HEK293 (cell line): ENCODE measurements around the gene CDKL2.

Experiments used
- CTCF ChIA-PET: fragments of 350-600 bp; formaldehyde crosslinking; extraction: SDS; loops from one replicate; lab custom pipeline; 2021; ENCODE audit warnings: antibody characterized with exemption; lab: Yijun Ruan, JAX
- POLR2A ChIA-PET: fragments of 300-600 bp; formaldehyde crosslinking; extraction: SDS; loops from one replicate; lab custom pipeline; 2020; ENCODE audit warnings: antibody characterized with exemption, inconsistent platforms; lab: Yijun Ruan, JAX
- H3K27ac ChIP-seq: fragments of 200-500 bp; sonication (Bioruptor generic); 2 replicates; pipeline ENCODE4 v1.5.1; 2014; ENCODE audit warnings: low read depth, low read length, control low read depth, inconsistent platforms; ENCODE audit errors: extremely low read depth
- H3K36me3 ChIP-seq, 2 experiments: fragments of 200-500 bp in 1 of 2; sonication (Bioruptor generic) in 1 of 2; 1 replicate in 1 of 2; 2 replicates in 1 of 2; pipeline ENCODE4 v1.5.1; 2014 to 2017; ENCODE audit warnings: inconsistent platforms in 2 of 2, low read length in 2 of 2; ENCODE audit not compliant: control insufficient read depth in 2 of 2, insufficient read depth in 1 of 2
- H3K4me1 ChIP-seq: fragments of 200-500 bp; sonication (Bioruptor generic); 2 replicates; pipeline ENCODE4 v1.5.1; 2014; ENCODE audit warnings: mild to moderate bottlenecking, low read length, inconsistent platforms; ENCODE audit not compliant: control insufficient read depth, insufficient read depth
- H3K4me3 ChIP-seq: 2 replicates; pipeline ENCODE4 v1.5.1; 2011; ENCODE audit warnings: low read depth, mild to moderate bottlenecking, control low read depth, low read length, moderate library complexity
- H3K9me3 ChIP-seq: fragments of 200-500 bp; sonication (Bioruptor generic); 2 replicates; pipeline ENCODE4 v1.5.1; 2014; ENCODE audit warnings: low read depth, low read length, inconsistent platforms; ENCODE audit not compliant: control insufficient read depth, insufficient read depth
- BCL6B ChIP-seq: fragments of 450-650 bp; formaldehyde crosslinking; IDR thresholded peaks from 2 replicates; pipeline ENCODE4 v1.5.1; 2017; ENCODE audit warnings: missing biosample characterization, missing genetic modification characterization
- OSR2 ChIP-seq: fragments of 450-650 bp; formaldehyde crosslinking; IDR thresholded peaks from 2 replicates; pipeline ENCODE4 v1.5.1; 2016; ENCODE audit warnings: missing biosample characterization, missing genetic modification characterization
- SETDB1 ChIP-seq: IDR thresholded peaks from one replicate; pipeline ENCODE4 v1.6.1; 2017; ENCODE audit warnings: mild to moderate bottlenecking, low read length, moderate library complexity, mixed read lengths; ENCODE audit not compliant: insufficient read length
- SP7 ChIP-seq: fragments of 450-650 bp; formaldehyde crosslinking; IDR thresholded peaks from 2 replicates; pipeline ENCODE4 v1.5.1; 2016; ENCODE audit warnings: missing biosample characterization, missing genetic modification characterization
- YY1 ChIP-seq: fragments of 450-650 bp; formaldehyde crosslinking; IDR thresholded peaks from 2 replicates; pipeline ENCODE4 v1.5.1; 2018; ENCODE audit warnings: missing biosample characterization, missing genetic modification characterization
- ZBTB17 ChIP-seq: fragments of 450-650 bp; formaldehyde crosslinking; IDR thresholded peaks from 2 replicates; pipeline ENCODE4 v1.5.1; 2016; ENCODE audit warnings: missing biosample characterization, missing genetic modification characterization
- ZNF10 ChIP-seq: fragments of 450-650 bp; formaldehyde crosslinking; IDR thresholded peaks from 2 replicates; pipeline ENCODE4 v1.5.1; 2017; ENCODE audit warnings: missing biosample characterization, missing genetic modification characterization
- ZNF121 ChIP-seq: fragments of 450-650 bp; formaldehyde crosslinking; IDR thresholded peaks from 2 replicates; pipeline ENCODE4 v1.5.1; 2016; ENCODE audit warnings: missing biosample characterization, missing genetic modification characterization
- ZNF175 ChIP-seq: fragments of 450-650 bp; formaldehyde crosslinking; IDR thresholded peaks from 2 replicates; pipeline ENCODE4 v1.5.1; 2016; ENCODE audit warnings: missing biosample characterization, missing genetic modification characterization
- ZNF221 ChIP-seq: fragments of 450-650 bp; formaldehyde crosslinking; IDR thresholded peaks from 2 replicates; pipeline ENCODE4 v1.5.1; 2017; ENCODE audit warnings: missing biosample characterization, missing genetic modification characterization, borderline replicate concordance
- ZNF274 ChIP-seq, 2 experiments: fragments of 200-500 bp in 1 of 2; fragments of 450-650 bp in 1 of 2; sonication (Bioruptor generic) in 1 of 2; formaldehyde crosslinking in 1 of 2; IDR thresholded peaks; 2 replicates each; pipeline versions ENCODE4 v1.5.1 to v1.6.1; 2014 to 2016; ENCODE audit warnings: borderline replicate concordance in 1 of 2, inconsistent platforms in 1 of 2, low read length in 1 of 2, missing biosample characterization in 1 of 2, missing genetic modification characterization in 1 of 2
- ZNF366 ChIP-seq: fragments of 450-650 bp; formaldehyde crosslinking; conservative IDR thresholded peaks from 2 replicates; pipeline ENCODE4 v1.5.1; 2016; ENCODE audit warnings: missing biosample characterization, missing genetic modification characterization
- ZNF561 ChIP-seq: fragments of 450-650 bp; IDR thresholded peaks from 2 replicates; pipeline ENCODE4 v1.5.1; 2018; ENCODE audit warnings: missing biosample characterization, missing genetic modification characterization, borderline replicate concordance
- ZNF629 ChIP-seq: fragments of 450-650 bp; formaldehyde crosslinking; IDR thresholded peaks from 2 replicates; pipeline ENCODE4 v1.5.1; 2017; ENCODE audit warnings: missing biosample characterization, missing genetic modification characterization
- ZNF837 ChIP-seq: fragments of 450-650 bp; formaldehyde crosslinking; IDR thresholded peaks from 2 replicates; pipeline ENCODE4 v1.5.1; 2016; ENCODE audit warnings: missing biosample characterization, missing genetic modification characterization
- ZSCAN16 ChIP-seq: fragments of 450-650 bp; formaldehyde crosslinking; IDR thresholded peaks from 2 replicates; pipeline ENCODE4 v1.5.1; 2016; ENCODE audit warnings: missing biosample characterization, missing genetic modification characterization
- TF ChIP-seq, protein P1 (sequence below): fragments of 450-650 bp; formaldehyde crosslinking; IDR thresholded peaks from 2 replicates; pipeline ENCODE4 v1.5.1; 2016; ENCODE audit warnings: missing biosample characterization, missing genetic modification characterization
- TF ChIP-seq, protein P2 (sequence below): fragments of 450-650 bp; formaldehyde crosslinking; IDR thresholded peaks from 2 replicates; pipeline ENCODE4 v1.5.1; 2017; ENCODE audit warnings: missing biosample characterization, mild to moderate bottlenecking, missing genetic modification characterization, moderate library complexity
- TF ChIP-seq, protein P3 (sequence below): fragments of 450-650 bp; formaldehyde crosslinking; IDR thresholded peaks from 2 replicates; pipeline ENCODE4 v1.5.1; 2016; ENCODE audit warnings: missing biosample characterization, missing genetic modification characterization
- TF ChIP-seq, protein P4 (sequence below): fragments of 450-650 bp; formaldehyde crosslinking; IDR thresholded peaks from 2 replicates; pipeline ENCODE4 v1.5.1; 2017; ENCODE audit warnings: missing biosample characterization, missing genetic modification characterization

CDKL2 gene

GRCh38 chr4:75662626-75663025 is 32.3 kb upstream of the CDKL2 start:
- Histone ChIP-seq H3K27ac (no peak overlapping the region), H3K9me3 (no peaks in the 10 kb centered on the region), H3K36me3 (peaks cover 3 to 12% of the 10 kb centered on the region in 2 experiments; a peak in 2 of 3 replicates), H3K4me3 (no peak overlapping the region), H3K4me1 (peaks cover 3% of the 10 kb centered on the region; the same call in 1 of the 2 replicates)
- ChIA-PET CTCF (no interaction called here), POLR2A (no interaction called here)
- no peak for TF ChIP-seq ZSCAN16 (tag by site-specific recombination)
- TF ChIP-seq ZNF366: no peak
- no peak for TF ChIP-seq ZNF10 (tag by site-specific recombination)
- TF ChIP-seq, protein P1, sequence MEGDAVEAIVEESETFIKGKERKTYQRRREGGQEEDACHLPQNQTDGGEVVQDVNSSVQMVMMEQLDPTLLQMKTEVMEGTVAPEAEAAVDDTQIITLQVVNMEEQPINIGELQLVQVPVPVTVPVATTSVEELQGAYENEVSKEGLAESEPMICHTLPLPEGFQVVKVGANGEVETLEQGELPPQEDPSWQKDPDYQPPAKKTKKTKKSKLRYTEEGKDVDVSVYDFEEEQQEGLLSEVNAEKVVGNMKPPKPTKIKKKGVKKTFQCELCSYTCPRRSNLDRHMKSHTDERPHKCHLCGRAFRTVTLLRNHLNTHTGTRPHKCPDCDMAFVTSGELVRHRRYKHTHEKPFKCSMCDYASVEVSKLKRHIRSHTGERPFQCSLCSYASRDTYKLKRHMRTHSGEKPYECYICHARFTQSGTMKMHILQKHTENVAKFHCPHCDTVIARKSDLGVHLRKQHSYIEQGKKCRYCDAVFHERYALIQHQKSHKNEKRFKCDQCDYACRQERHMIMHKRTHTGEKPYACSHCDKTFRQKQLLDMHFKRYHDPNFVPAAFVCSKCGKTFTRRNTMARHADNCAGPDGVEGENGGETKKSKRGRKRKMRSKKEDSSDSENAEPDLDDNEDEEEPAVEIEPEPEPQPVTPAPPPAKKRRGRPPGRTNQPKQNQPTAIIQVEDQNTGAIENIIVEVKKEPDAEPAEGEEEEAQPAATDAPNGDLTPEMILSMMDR (tag by site-specific recombination): no peak
- TF ChIP-seq ZNF837 (tag by site-specific recombination): no peak
- no peak for TF ChIP-seq BCL6B (tag by site-specific recombination)
- TF ChIP-seq, protein P2, sequence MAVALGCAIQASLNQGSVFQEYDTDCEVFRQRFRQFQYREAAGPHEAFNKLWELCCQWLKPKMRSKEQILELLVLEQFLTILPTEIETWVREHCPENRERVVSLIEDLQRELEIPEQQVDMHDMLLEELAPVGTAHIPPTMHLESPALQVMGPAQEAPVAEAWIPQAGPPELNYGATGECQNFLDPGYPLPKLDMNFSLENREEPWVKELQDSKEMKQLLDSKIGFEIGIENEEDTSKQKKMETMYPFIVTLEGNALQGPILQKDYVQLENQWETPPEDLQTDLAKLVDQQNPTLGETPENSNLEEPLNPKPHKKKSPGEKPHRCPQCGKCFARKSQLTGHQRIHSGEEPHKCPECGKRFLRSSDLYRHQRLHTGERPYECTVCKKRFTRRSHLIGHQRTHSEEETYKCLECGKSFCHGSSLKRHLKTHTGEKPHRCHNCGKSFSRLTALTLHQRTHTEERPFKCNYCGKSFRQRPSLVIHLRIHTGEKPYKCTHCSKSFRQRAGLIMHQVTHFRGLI (tag by site-specific recombination): no peak
- TF ChIP-seq, protein P3, sequence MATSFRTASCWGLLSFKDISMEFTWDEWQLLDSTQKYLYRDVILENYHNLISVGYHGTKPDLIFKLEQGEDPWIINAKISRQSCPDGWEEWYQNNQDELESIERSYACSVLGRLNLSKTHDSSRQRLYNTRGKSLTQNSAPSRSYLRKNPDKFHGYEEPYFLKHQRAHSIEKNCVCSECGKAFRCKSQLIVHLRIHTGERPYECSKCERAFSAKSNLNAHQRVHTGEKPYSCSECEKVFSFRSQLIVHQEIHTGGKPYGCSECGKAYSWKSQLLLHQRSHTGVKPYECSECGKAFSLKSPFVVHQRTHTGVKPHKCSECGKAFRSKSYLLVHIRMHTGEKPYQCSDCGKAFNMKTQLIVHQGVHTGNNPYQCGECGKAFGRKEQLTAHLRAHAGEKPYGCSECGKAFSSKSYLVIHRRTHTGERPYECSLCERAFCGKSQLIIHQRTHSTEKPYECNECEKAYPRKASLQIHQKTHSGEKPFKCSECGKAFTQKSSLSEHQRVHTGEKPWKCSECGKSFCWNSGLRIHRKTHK (tag by site-specific recombination): no peak
- TF ChIP-seq ZNF221 (tag by site-specific recombination): no peak
- no peak for TF ChIP-seq ZNF121 (tag by site-specific recombination)
- TF ChIP-seq ZNF274 (IDR thresholded peaks at IDR 0.05; ENCODE audit: low read length): no peak
- TF ChIP-seq ZNF274 (tag by site-specific recombination; IDR thresholded peaks at IDR 0.05; ENCODE audit: borderline replicate concordance): no peak
- TF ChIP-seq ZNF561 (tag by site-specific recombination): no peak
- TF ChIP-seq ZBTB17 (tag by site-specific recombination): no peak
- TF ChIP-seq ZNF629 (tag by site-specific recombination): no peak

GRCh38 chr4:75660491-75660890 is 30.2 kb upstream of the CDKL2 start:
- peaks cover 3% of the 10 kb centered on the region; the same call in 1 of the 2 replicates for H3K4me1 ChIP-seq
- no peak overlapping the region for H3K4me3 ChIP-seq
- ChIA-PET POLR2A (interaction anchor here (1.0 kb wide), 1 partner anchor 64 kb away, joined by 3 read pairs; the partner anchor contains the start of gene USO1), CTCF (interaction anchor here (1.4 kb wide), 1 partner anchor 63 kb away, joined by 3 read pairs; no protein-coding TSS in a partner anchor)
- no peak overlapping the region for H3K27ac ChIP-seq
- no peaks in the 10 kb centered on the region for H3K9me3 ChIP-seq
- H3K36me3 ChIP-seq: peaks cover 7 to 27% of the 10 kb centered on the region in 2 experiments; a peak in 2 of 3 replicates
- TF ChIP-seq ZNF366 (peak; percentile 62; the same call in 1 of the 2 replicates), ZSCAN16 (tag by site-specific recombination) (no peak), ZNF175 (tag by site-specific recombination) (no peak), YY1 (tag by site-specific recombination) (no peak), OSR2 (tag by site-specific recombination) (0 out of 2 replicates have a peak, but pooled peaks have one; percentile 31), SP7 (tag by site-specific recombination) (0 out of 2 replicates have a peak, but pooled peaks have one; percentile 31), SETDB1 (no peak)
- TF ChIP-seq, protein P4, sequence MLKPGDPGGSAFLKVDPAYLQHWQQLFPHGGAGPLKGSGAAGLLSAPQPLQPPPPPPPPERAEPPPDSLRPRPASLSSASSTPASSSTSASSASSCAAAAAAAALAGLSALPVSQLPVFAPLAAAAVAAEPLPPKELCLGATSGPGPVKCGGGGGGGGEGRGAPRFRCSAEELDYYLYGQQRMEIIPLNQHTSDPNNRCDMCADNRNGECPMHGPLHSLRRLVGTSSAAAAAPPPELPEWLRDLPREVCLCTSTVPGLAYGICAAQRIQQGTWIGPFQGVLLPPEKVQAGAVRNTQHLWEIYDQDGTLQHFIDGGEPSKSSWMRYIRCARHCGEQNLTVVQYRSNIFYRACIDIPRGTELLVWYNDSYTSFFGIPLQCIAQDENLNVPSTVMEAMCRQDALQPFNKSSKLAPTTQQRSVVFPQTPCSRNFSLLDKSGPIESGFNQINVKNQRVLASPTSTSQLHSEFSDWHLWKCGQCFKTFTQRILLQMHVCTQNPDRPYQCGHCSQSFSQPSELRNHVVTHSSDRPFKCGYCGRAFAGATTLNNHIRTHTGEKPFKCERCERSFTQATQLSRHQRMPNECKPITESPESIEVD (tag by site-specific recombination): peak; percentile 72
